Stimulated activated CD4-positive, alpha-beta T cell treated with anti-CD3 and anti-CD28 coated beads, Interleukin-12 subunit alpha, Interleukin-12 subunit beta, amount 100 ng/mL, for 24 hours (primary cell): ENCODE results near the gene TGFBR1.

Experiments
- DNase-seq, 2 experiments: peaks; one replicate each; pipeline ENCODE4 v3.0.0-alpha.2; 2020; ENCODE audit warnings: low read depth in 2 of 2

The TGFBR1 gene

DNA sequence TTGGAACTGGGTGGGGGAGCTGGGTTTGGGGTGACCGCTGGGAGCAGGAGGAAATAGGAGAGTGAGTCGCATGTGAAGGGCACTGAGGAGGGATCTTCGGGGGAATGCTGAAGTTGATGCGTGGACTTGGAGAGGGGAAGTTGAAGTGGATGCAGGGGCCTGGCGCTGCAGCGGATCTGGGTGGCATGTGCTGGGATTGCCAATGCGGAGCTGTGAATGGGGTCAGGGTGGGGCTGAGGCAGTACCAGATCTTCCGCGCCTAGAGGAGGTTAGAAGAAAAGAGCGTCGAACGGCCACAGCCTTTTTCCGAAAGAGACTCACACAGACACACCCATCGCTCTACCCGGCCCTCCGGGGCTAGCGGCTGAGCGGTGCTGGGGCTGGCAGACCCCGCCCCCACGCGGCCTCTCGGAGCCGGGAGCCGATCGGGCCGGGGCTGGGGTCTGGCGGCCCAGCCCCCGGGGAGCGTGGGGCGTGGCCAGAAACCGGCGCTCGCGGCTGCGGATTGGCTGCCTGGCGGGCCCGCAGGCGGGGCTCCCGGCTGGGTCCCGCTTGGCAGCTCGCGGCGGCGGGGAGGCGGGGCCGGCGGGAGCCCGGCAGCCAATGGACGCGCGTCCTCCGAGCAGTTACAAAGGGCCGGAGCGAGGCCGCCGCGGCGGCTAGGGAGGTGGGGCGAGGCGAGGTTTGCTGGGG lies at the start of gene TGFBR1:
Gene TGFBR1, plus strand, starts transcription at position 655 of the 693 bp plus-strand sequence. CDS start 93 bp downstream, outside the sequence.
- DNase-seq: peak; percentile 84 to 86

- no peak for DNase-seq
Measured at GRCh38 chr9:99055384-99055783, 49.5 kb upstream of the TGFBR1 start.

DNA sequence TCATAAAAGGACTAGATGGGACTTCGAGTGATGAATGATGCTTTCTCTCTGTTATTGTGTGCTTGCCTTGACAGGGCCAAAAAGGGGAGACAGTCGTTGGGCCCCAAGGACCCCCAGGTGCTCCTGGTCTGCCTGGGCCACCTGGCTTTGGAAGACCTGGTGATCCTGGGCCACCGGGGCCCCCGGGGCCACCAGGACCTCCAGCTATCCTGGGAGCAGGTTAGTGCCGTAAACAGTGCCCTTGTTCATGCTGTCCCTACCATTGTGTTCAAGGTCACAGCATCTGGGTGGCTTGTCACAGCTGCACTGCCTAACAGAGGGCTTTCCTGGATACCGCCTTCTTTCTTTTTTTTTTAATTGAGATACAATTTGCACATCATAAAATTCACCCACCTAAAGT lies 48.7 kb upstream of the TGFBR1 start:
- no peak for DNase-seq

GRCh38 chr9:99056886-99057664 lies 47.8 kb upstream of the TGFBR1 start:
- DNase-seq: no peak

DNA sequence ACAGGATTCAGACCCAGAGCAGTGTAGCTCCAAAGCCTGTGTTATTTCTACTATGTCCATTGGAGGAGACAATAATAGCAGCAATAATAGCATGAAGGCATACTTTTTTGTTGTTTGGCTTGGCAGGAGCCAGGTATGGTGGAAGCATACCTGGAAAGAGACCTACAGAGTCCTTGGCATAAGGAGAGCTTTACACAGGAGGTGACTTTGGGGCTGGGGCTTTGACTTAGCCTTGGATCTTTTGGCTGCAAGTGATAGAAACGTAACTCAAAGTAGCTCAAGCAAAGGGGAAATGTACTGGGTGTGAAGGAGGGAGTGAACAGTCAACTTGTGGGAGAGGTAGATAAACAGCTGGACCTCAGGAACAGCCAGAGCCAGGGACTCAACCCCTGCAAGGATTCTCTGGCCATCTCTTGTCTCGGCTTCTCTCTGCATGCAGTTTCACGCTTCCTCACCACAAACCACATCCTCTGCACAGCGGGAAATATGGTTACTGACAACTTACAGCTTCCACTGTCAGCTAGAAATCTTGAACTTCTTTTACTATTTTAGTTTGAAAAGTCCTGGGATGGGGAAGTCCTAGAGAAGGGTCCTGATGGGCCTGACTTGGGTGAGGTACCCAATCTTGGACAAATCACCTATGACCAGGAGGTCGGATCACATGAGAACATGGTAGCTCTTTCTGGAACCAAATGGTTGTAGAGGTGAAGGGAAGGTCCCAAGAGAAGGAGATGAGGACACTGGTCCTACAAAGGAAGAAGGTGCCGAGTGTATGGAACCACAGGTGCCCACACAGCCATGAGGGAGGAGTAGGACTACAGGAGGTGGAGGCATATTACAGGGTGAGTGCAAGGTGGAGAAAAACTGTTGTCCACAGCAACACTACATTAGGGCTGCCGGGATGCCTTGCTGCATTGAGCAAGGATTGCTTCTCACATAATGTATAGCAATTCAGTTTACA lies 47.0 kb upstream of the TGFBR1 start:
- peak; percentile 28 to 66 for DNase-seq

DNA sequence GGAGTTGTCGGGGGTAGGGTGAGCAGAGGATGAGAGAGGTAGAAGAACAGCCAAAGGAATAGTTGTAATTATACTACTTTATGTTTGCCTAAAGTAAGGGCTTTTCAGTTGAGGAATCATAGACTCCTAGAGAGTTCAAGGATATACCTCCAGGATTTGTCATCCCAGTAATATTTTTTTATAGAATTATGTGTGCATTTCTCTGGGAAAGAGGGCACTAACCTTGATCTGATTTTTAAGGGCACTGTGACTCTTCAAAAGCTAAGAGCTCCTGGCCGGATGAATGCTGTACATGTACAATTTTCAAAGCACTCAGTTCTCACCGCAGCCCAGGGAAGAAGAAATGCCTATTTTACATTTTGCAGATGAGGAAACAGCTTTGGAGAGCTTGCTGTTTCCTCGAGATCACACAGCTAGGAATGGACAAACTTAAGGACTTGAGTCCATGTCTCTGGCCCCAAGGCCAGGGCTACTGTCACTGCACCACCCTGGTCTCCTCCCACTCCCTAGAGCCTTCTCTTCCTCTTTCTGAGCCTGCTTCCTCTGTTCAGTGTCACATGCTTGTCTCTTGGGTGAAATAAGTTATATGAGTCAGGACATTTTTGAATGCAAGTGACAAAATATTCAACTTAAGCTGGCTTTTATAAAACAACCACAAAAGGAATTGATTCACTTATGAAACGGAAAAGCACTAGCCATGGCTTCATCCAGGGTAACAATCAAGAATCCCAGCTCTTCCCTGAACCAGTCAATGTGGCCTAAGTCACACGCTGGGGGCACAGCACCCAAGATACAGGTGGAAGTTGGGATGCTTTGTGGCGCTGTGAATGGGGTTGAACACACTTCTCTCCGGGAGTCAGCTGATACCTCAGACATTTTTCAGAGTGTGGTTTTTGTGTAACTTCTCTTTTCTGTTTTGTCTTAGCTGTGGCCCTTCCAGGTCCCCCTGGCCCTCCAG lies 45.7 kb upstream of the TGFBR1 start:
- no peak for DNase-seq

DNA sequence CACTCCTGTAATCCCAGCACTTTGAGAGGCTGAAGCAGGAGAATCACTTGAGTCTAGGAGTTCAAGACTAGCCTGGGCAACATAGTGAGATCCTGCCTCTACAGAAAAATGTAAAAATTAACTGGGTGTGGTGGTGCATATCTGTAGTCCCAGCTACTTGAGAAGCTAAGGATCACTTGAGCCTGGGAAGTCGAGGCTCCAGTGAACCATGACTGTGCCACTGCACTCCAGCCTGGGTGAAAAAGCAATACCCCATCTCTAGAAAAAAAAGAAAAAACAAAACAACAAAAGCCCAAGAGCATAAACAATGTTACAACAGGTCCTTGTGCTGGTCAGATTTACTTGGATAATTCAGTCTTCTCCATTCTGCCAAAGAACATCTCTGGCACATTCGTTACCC lies 44.3 kb upstream of the TGFBR1 start:
- no peak for DNase-seq

DNA sequence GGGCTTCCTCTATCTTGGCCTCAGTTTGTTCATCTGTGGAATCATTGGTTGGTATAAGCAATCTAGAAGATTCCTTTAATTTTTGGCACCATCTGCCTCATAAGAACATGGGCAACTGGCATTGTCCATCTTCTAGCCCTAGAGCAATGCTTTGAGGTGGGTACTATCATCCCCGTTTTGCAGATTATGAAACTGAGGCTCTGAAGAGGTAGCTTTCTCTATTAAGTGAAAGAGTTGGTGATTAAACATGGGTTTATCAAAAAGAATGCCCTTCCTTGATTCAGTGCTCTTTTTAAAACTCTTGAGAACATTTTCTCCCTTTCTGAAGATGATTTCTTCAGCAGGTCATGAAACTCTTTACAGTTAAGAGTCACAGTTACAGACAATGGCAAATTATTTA lies 42.4 kb upstream of the TGFBR1 start:
- DNase-seq: no peak

- DNase-seq: no peak
Measured at GRCh38 chr9:99063522-99063921, 41.4 kb upstream of the TGFBR1 start.

GRCh38 chr9:99066571-99066970 lies 38.3 kb upstream of the TGFBR1 start:
- DNase-seq: no peak

- no peak for DNase-seq
Measured at GRCh38 chr9:99069075-99069474, 35.8 kb upstream of the TGFBR1 start.

- no peak for DNase-seq
Measured at GRCh38 chr9:99069546-99069945, 35.4 kb upstream of the TGFBR1 start.

- DNase-seq: no peak
Measured at GRCh38 chr9:99070681-99071080, 34.2 kb upstream of the TGFBR1 start.

- no peak for DNase-seq
Measured at GRCh38 chr9:99071313-99072039, 33.4 kb upstream of the TGFBR1 start.

- no peak for DNase-seq
Measured at GRCh38 chr9:99072040-99072394, 32.9 kb upstream of the TGFBR1 start.

GRCh38 chr9:99073347-99073746 lies 31.6 kb upstream of the TGFBR1 start:
- no peak for DNase-seq

DNA sequence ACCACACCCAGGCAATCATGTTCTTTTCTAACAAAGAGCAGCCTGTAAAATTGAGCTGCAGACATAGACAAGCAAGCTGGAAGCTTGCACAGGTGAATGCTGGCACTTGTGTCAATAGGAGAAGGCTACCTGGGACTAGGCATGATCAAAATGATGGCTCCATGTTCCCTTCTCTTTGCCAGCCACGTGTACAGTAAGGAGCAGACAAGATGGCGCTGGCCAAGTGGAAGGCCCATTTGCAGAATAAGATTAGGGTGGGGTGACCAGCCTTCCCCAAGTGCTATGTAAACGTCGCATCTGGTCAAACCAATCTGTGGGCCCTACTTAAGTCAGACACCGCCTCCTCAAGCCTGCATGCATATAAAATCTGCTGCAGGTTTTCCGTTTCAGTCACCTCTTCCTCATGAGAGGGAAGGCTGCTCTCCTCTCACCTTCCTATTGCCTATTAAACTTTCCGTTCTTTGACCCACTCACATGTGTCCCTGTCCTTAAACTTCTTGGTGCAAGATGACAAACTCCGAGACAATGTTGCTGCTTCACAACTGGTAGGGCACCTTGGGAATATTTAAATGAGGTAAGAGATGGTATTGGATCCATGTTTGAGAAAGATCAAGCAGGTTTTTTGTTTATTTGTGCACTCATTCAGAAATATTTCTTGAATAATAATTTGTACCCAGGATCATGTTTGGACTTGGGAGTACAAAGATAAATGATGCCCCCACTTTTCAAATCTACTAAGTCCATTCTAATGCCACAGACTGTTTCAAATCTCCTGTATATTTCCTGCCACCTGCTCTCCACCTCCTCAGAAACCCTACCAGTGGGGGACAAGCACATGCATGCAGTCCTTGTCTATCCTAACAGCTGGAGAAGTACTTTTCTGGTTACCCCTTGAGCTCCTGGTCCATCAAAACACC lies 30.7 kb upstream of the TGFBR1 start:
- no peak for DNase-seq

- no peak for DNase-seq
Measured at GRCh38 chr9:99074902-99075245, 30.0 kb upstream of the TGFBR1 start.

- no peak for DNase-seq
Measured at GRCh38 chr9:99075246-99075912, 29.5 kb upstream of the TGFBR1 start.
